NB4 (cell line): ENCODE data around the gene MST1.

Experiments used
- DNase-seq: peaks from one replicate; pipeline ENCODE4 v3.0.0; 2010; ENCODE audit warnings: low read depth
- H3K4me3 ChIP-seq: one replicate; pipeline ENCODE4 v1.5.1; 2011; ENCODE audit warnings: mild to moderate bottlenecking, low read depth, low read length, moderate library complexity
- CTCF ChIP-seq: IDR thresholded peaks from one replicate; pipeline ENCODE4 v1.5.1; 2012; ENCODE audit warnings: low read depth, low read length
- MAX ChIP-seq: IDR thresholded peaks from 2 replicates; pipeline ENCODE4 v1.6.1; 2011; ENCODE audit warnings: low read depth, low read length
- MYC ChIP-seq: IDR thresholded peaks from 2 replicates; pipeline ENCODE4 v1.6.1; 2011; ENCODE audit warnings: low read depth, low read length
- POLR2A ChIP-seq: IDR thresholded peaks from 2 replicates; pipeline ENCODE4 v1.6.1; 2011; ENCODE audit warnings: mild to moderate bottlenecking; ENCODE audit not compliant: insufficient read length; ENCODE audit errors: extremely low read depth

MST1 gene

GRCh38 chr3:49689046-49689907 lies at the start of gene MST1, which contains the start of gene RNF123:
Gene MST1, minus strand, starts transcription at chr3:49689474. Its CDS starts 783 bp downstream, at chr3:49688691.
Gene RNF123, plus strand, starts transcription at chr3:49689557. Its CDS starts 1,609 bp downstream, at chr3:49691166.
- peak; percentile 45 for TF ChIP-seq POLR2A
- peak; percentile 67 for TF ChIP-seq MYC
- TF ChIP-seq CTCF = peak; percentile 26
- peak; percentile 47; the same call in 1 of the 2 replicates for TF ChIP-seq MAX
- H3K4me3 ChIP-seq = peak within 1 kb of the TSS; percentile 78
- peak; percentile 93 for DNase-seq

GRCh38 chr3:49738067-49738713 lies 48.9 kb upstream of the MST1 start:
- H3K4me3 ChIP-seq = no peak overlapping the region
- no peak for DNase-seq
- TF ChIP-seq MYC (no peak), MAX (no peak), POLR2A (no peak), CTCF (no peak)

- DNase-seq = no peak
- no peak overlapping the region for H3K4me3 ChIP-seq
- TF ChIP-seq MYC (no peak), MAX (no peak), CTCF (no peak), POLR2A (no peak)
Measured at GRCh38 chr3:49734752-49735151, 45.5 kb upstream of the MST1 start.

GRCh38 chr3:49733551-49733950 lies 44.3 kb upstream of the MST1 start:
- no peak for DNase-seq
- no peak overlapping the region for H3K4me3 ChIP-seq
- no peak for TF ChIP-seq MYC
- no peak for TF ChIP-seq CTCF
- TF ChIP-seq POLR2A = no peak
- TF ChIP-seq MAX = no peak

- no peak for DNase-seq
- no peak for TF ChIP-seq CTCF
- TF ChIP-seq POLR2A = no peak
- no peak for TF ChIP-seq MYC
- no peak for TF ChIP-seq MAX
- no peak overlapping the region for H3K4me3 ChIP-seq
Measured at GRCh38 chr3:49732597-49732996, 43.3 kb upstream of the MST1 start.
